GM12874 (cell line): ENCODE measurements around the gene STOX2.

Experiments
- TF ChIP-seq, protein P1 (sequence below): IDR thresholded peaks from 2 replicates; pipeline ENCODE4 v1.5.1; 2011; ENCODE audit warnings: low read depth, mild to moderate bottlenecking, control low read depth, low read length, moderate library complexity; ENCODE audit not compliant: insufficient read depth

STOX2 gene

DNA sequence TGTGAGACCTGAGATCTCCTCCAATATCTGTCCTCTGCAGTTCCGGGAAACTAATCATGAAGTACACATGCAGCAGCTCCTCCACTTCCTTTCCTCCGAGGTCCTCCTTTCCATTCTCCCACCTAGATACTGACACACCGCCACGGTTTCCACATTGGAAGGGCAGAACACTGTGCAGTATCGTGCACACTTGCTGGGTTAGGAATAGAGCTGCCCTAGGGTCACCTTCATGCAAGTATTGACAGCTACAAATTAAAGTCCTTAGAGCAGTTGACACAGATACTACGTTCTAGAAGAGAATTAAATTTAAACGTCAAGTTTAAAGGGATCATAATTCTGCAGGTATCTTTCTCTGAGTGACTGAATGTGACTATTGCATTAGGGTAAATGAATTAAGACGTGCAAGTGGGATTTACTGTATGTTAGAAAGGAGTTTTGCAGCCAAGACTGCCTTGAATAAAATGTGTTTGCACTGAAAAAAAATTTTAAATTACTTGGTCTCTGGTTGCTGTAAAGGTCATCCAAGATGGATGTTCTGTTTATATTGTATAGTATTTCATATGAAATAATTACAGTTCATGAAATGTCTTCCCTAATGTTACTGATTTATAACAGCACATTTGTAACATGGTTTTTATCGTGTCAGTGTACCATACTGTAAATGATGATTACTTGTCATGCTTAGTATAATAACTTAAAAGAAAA, 117.7 kb downstream of the STOX2 start:
- TF ChIP-seq, protein P1, sequence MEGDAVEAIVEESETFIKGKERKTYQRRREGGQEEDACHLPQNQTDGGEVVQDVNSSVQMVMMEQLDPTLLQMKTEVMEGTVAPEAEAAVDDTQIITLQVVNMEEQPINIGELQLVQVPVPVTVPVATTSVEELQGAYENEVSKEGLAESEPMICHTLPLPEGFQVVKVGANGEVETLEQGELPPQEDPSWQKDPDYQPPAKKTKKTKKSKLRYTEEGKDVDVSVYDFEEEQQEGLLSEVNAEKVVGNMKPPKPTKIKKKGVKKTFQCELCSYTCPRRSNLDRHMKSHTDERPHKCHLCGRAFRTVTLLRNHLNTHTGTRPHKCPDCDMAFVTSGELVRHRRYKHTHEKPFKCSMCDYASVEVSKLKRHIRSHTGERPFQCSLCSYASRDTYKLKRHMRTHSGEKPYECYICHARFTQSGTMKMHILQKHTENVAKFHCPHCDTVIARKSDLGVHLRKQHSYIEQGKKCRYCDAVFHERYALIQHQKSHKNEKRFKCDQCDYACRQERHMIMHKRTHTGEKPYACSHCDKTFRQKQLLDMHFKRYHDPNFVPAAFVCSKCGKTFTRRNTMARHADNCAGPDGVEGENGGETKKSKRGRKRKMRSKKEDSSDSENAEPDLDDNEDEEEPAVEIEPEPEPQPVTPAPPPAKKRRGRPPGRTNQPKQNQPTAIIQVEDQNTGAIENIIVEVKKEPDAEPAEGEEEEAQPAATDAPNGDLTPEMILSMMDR = no peak

DNA sequence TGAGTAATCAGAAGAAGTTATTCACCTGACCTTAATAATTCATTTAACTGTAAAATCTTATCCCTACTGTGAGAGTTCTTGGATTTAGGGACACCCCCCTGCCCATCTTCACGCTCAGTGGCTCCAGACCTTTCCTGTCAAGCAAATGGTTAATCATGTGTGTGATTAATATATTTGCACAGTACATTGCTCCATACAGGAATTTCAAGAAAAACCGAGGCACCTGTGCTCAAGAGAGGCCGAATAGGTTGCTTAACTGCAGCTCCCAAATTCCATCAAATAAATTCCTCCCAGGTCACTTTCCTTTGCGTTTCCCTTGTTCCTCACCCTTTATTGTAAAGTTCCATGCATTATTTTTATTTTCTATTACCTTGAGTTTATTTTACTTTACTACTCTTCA, 119.5 kb downstream of the STOX2 start:
- TF ChIP-seq, protein P1 = no peak

GRCh38 chr4:184028561-184029374, 123.7 kb downstream of the STOX2 start:
- TF ChIP-seq, protein P1 = no peak

- TF ChIP-seq, protein P1 = no peak
These were observed 124.9 kb downstream of the STOX2 start for GRCh38 chr4:184030036-184030435.

DNA sequence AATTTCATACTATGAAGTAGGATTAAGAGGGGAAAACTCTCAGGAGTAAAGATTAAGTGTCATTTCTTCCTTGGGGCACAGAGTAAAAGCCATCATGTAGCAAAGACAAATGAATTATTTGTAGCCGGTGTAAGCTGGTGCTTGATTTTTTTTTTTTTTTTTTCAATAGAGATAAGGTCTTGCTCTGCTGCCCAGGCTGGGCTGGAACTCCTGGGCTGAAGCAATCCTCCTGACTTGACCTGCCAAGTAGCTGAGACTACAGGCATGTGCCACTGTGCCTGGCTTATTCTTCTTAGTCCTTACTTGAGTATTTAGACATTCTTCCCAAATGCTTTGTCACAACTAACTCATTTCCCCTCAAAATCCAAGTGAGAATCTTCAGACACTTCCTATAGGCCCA, 125.7 kb downstream of the STOX2 start:
- TF ChIP-seq, protein P1 = no peak

GRCh38 chr4:184032091-184032490, 127.0 kb downstream of the STOX2 start:
- TF ChIP-seq, protein P1 = no peak

DNA sequence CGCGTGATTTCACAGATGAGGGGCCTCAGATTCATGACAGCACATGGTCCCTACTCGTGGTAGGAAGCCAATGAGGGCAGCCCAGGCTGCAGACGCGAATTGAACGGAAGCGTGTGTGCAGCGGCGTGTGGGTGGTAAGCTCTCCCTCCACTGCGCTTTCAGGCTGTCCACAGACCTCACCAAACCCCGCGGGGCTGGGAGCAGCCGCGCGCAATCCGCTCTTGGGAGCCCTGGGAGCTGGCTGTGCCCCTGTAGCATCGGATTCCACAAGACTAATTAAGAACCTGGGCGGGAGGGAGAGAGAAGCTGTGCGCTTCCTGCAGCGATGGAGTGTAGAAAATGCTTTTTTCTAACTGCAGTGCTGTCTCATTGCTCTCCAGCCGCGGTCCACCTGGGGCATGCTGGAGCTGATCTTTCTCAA, 134.9 kb downstream of the STOX2 start:
- TF ChIP-seq, protein P1 = no peak
